ENCODE results near the gene CYB561D1. TPM values are rescaled to one million over a fixed set of nuclear protein-coding genes. Genes with fewer than 3 reads are reported as not detected.
A peak's percentile ranks its signal among the peaks of the same experiment; 100 is the strongest.

Gene CYB561D1
- total RNA-seq, 1 donor from 2014 or later, result 10.4 TPM

GRCh38 chr1:109531826-109532364 lies 38.0 kb downstream of the CYB561D1 start:
- peaks cover 12% of the 10 kb centered on the region for H3K27me3 Mint-ChIP-seq
- H3K36me3 Mint-ChIP-seq, result no peaks in the 10 kb centered on the region
- TF ChIP-seq CTCF (conservative IDR thresholded peaks at IDR 0.05), result no peak
- no peak overlapping the region for H3K4me3 Mint-ChIP-seq
- H3K27ac Mint-ChIP-seq, result no peak overlapping the region
- H3K9me3 Mint-ChIP-seq, result no peaks in the 10 kb centered on the region
- DNase-seq (ENCODE audit: extremely low spot score, unreplicated experiment), result no peak
- peaks cover 28% of the 10 kb centered on the region for H3K4me1 Mint-ChIP-seq (ENCODE audit: unreplicated experiment)

GRCh38 chr1:109532365-109533136 lies 38.7 kb downstream of the CYB561D1 start:
- Mint-ChIP-seq H3K27me3 (peaks cover 9% of the 10 kb centered on the region), H3K9me3 (no peaks in the 10 kb centered on the region), H3K4me1 (ENCODE audit: unreplicated experiment) (peaks cover 28% of the 10 kb centered on the region), H3K4me3 (peak overlapping the region; percentile 54), H3K36me3 (no peaks in the 10 kb centered on the region), H3K27ac (no peak overlapping the region)
- TF ChIP-seq CTCF (conservative IDR thresholded peaks at IDR 0.05), result peak; percentile 86
- peak; percentile 88 for DNase-seq (ENCODE audit: extremely low spot score, unreplicated experiment)

- TF ChIP-seq CTCF (conservative IDR thresholded peaks at IDR 0.05), result no peak
- Mint-ChIP-seq H3K9me3 (no peaks in the 10 kb centered on the region), H3K27ac (no peak overlapping the region), H3K36me3 (no peaks in the 10 kb centered on the region), H3K4me3 (no peak overlapping the region), H3K27me3 (peaks cover 16% of the 10 kb centered on the region), H3K4me1 (ENCODE audit: unreplicated experiment) (peaks cover 26% of the 10 kb centered on the region)
- DNase-seq (ENCODE audit: extremely low spot score, unreplicated experiment), result no peak
Measured at GRCh38 chr1:109534307-109534858, 40.5 kb downstream of the CYB561D1 start.

- Mint-ChIP-seq H3K27ac (no peak overlapping the region), H3K4me1 (ENCODE audit: unreplicated experiment) (peaks cover 15% of the 10 kb centered on the region)
- DNase-seq (ENCODE audit: extremely low spot score, unreplicated experiment), result no peak
Measured at GRCh38 chr1:109535481-109535880, 41.6 kb downstream of the CYB561D1 start.

GRCh38 chr1:109535971-109536491 lies 42.1 kb downstream of the CYB561D1 start:
- H3K36me3 Mint-ChIP-seq, result no peaks in the 10 kb centered on the region
- H3K27me3 Mint-ChIP-seq, result peaks cover 28% of the 10 kb centered on the region
- H3K4me3 Mint-ChIP-seq, result no peak overlapping the region
- H3K9me3 Mint-ChIP-seq, result no peaks in the 10 kb centered on the region
- TF ChIP-seq CTCF (conservative IDR thresholded peaks at IDR 0.05), result no peak
- no peak overlapping the region for H3K27ac Mint-ChIP-seq
- DNase-seq (ENCODE audit: extremely low spot score, unreplicated experiment), result no peak
- H3K4me1 Mint-ChIP-seq (ENCODE audit: unreplicated experiment), result peaks cover 11% of the 10 kb centered on the region

More at GRCh38 chr1:109535481-109535880, 41.6 kb downstream of the CYB561D1 start:
- no peaks in the 10 kb centered on the region for H3K36me3 Mint-ChIP-seq
- no peak overlapping the region for H3K4me3 Mint-ChIP-seq
- TF ChIP-seq CTCF (conservative IDR thresholded peaks at IDR 0.05), result no peak
- peaks cover 23% of the 10 kb centered on the region for H3K27me3 Mint-ChIP-seq
- no peaks in the 10 kb centered on the region for H3K9me3 Mint-ChIP-seq
